ENCODE measurements around the gene MIDN.

DNA sequence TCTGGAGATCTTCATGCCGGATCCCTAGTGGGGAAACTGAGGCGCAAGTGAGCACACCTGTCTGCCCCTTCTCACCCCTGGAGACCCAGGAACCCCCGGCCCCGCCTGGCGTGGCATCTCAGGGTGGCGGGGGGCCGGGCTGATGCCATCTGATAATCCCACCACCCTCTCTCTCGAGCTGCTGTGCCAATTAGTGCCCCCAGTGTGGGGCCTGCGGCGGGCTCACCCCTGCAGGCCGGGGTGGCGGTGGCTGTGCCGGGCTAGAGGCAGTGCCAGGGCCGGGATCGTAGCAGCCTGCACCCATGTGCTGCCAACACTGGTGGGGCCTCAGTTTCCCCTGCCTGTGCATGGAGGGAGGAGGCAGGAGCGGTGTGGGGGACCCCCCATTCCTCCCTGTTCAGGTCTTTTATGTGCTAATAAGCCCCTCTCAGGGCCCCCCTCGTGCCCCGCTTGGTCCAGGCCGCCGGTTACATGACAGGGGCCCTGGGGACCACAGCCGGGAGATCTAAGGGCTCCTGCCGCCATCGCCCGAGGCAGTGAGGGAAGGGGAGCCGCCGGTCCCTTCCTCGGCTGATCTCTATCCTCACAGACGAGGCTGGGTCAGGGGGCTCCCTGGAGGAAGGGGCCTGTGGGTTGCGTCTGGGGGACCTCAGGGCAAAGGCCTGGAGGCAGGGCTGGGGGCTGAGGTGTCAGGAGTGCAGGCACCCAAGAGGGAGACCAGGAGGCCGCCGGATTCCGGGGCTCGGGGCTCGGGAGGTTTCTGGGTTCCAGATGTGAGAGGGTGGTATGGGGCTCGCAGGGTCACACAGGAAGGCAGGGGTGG is 45.6 kb downstream of the MIDN start:
- TF ChIP-seq POLR2A (IDR thresholded peaks at IDR 0.05; ENCODE audit: low read length) (no peak), BHLHE40 (IDR thresholded peaks at IDR 0.05; ENCODE audit: low read depth, low read length) (no peak), CBX8 (IDR thresholded peaks at IDR 0.05) (no peak), ZFP36 (IDR thresholded peaks at IDR 0.05; ENCODE audit: borderline replicate concordance, partially characterized antibody) (no peak), RAD21 (conservative IDR thresholded peaks at IDR 0.05 in 1 of 2, IDR thresholded peaks at IDR 0.05 in 1 of 2) (no peak), JUN (IDR thresholded peaks at IDR 0.05) (no peak), KDM1A (IDR thresholded peaks at IDR 0.05; ENCODE audit: low read depth) (no peak), KDM5A (IDR thresholded peaks at IDR 0.05) (no peak), MAZ (IDR thresholded peaks at IDR 0.05; ENCODE audit: borderline replicate concordance, low read depth, low read length) (no peak), EHMT2 (IDR thresholded peaks at IDR 0.05; ENCODE audit: low read depth) (no peak)
- TF ChIP-seq, protein P1, sequence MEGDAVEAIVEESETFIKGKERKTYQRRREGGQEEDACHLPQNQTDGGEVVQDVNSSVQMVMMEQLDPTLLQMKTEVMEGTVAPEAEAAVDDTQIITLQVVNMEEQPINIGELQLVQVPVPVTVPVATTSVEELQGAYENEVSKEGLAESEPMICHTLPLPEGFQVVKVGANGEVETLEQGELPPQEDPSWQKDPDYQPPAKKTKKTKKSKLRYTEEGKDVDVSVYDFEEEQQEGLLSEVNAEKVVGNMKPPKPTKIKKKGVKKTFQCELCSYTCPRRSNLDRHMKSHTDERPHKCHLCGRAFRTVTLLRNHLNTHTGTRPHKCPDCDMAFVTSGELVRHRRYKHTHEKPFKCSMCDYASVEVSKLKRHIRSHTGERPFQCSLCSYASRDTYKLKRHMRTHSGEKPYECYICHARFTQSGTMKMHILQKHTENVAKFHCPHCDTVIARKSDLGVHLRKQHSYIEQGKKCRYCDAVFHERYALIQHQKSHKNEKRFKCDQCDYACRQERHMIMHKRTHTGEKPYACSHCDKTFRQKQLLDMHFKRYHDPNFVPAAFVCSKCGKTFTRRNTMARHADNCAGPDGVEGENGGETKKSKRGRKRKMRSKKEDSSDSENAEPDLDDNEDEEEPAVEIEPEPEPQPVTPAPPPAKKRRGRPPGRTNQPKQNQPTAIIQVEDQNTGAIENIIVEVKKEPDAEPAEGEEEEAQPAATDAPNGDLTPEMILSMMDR (IDR thresholded peaks at IDR 0.05): no peak

Data from A549 (cell line).